HCT116 (cell line): ENCODE measurements around the gene SNX1. TPM values are rescaled to one million over a fixed set of nuclear protein-coding genes. Genes with fewer than 3 reads are reported as not detected.

Source experiments
- ATAC-seq: fragments of 200-7000 bp; cut with Tn5 transposase; 2 replicates; pipeline ENCODE4 v1.9.1; 2020; ENCODE audit warnings: mild to moderate bottlenecking, moderate library complexity
- BruUV-seq: library from RNA; stranded (reverse); fragments of 400-500 nt; replicated peaks from 2 replicates; lab custom pipeline; 2021; lab: Mats Ljungman, UMichigan
- CTCF ChIA-PET: fragments of 300-600 bp; sonication (Branson Sonifier 250); formaldehyde crosslinking; loops from one replicate; lab custom pipeline; 2021; ENCODE audit warnings: antibody characterized with exemption; lab: Charles Lee
- POLR2A ChIA-PET: fragments of 300-600, 350-600 bp; sonication (Branson Sonifier 250); formaldehyde crosslinking; loops from one replicate; lab custom pipeline; 2021; ENCODE audit warnings: antibody characterized with exemption; lab: Charles Lee
- RAD21 ChIA-PET, 2 experiments: fragments of 300-600 bp; sonication (Branson Sonifier 250); formaldehyde crosslinking; loops; one replicate each; lab custom pipeline; 2023; ENCODE audit warnings: low total read pairs in 2 of 2; ENCODE audit not compliant: uncharacterized antibody in 2 of 2, unreplicated experiment in 2 of 2, low non-redundant PET in 1 of 2; lab: Charles Lee
- DNase-seq: peaks from one replicate; pipeline ENCODE4 v3.0.0-alpha.2; 2010; ENCODE audit warnings: low read depth, low spot score
- H2AFZ ChIP-seq: fragments of 200-600 bp; shearing (Covaris generic), sonication (generic); 2 replicates; pipeline ENCODE4 v1.6.1; 2017; ENCODE audit warnings: low read depth, mixed run types, mixed read lengths, antibody characterized with exemption, low read length; ENCODE audit not compliant: poor library complexity, severe bottlenecking
- H3K27ac ChIP-seq: 2 replicates; pipeline ENCODE4 v1.5.1; 2012; ENCODE audit warnings: low read depth, low read length
- H3K27me3 ChIP-seq: fragments of 200-600 bp; sonication (generic); 2 replicates; pipeline ENCODE4 v1.6.1; 2016; ENCODE audit warnings: mixed run types, low read length, mixed read lengths; ENCODE audit not compliant: insufficient read depth
- H3K36me3 ChIP-seq, 2 experiments: fragments of 200-500 bp in 1 of 2; fragments of 200-600 bp in 1 of 2; sonication (Bioruptor generic) in 1 of 2; sonication (generic) in 1 of 2; 2 replicates each; pipeline versions ENCODE4 v1.5.1 to v1.6.1; 2014 to 2016; ENCODE audit warnings: low read length in 2 of 2, inconsistent platforms in 1 of 2, mixed read lengths in 1 of 2, mixed run types in 1 of 2; ENCODE audit not compliant: insufficient read depth in 2 of 2, control insufficient read depth in 1 of 2
- H3K4me1 ChIP-seq, 2 experiments: fragments of 200-600 bp in 1 of 2; sonication (generic) in 1 of 2; 2 replicates each; pipeline versions ENCODE4 v1.5.1 to v1.6.1; 2012 to 2017; ENCODE audit warnings: low read length in 2 of 2, inconsistent platforms in 1 of 2, mild to moderate bottlenecking in 1 of 2, mixed read lengths in 1 of 2, mixed run types in 1 of 2, moderate library complexity in 1 of 2; ENCODE audit not compliant: insufficient read depth in 2 of 2, control insufficient read depth in 1 of 2
- H3K4me2 ChIP-seq: fragments of 200-600 bp; sonication (generic); 2 replicates; pipeline ENCODE4 v1.6.1; 2017; ENCODE audit warnings: mixed run types, low read length, mixed read lengths
- H3K4me3 ChIP-seq, 2 experiments: fragments of 200-600 bp in 1 of 2; sonication (generic) in 1 of 2; replicated peaks in 1 of 2; 2 replicates each; pipeline ENCODE4 v1.5.1; 2011 to 2016; ENCODE audit warnings: low read length in 2 of 2, control low read depth in 1 of 2, low read depth in 1 of 2, mild to moderate bottlenecking in 1 of 2, mixed read lengths in 1 of 2, mixed run types in 1 of 2
- H3K79me2 ChIP-seq: fragments of 200-600 bp; sonication (generic); 2 replicates; pipeline ENCODE4 v1.6.1; 2017; ENCODE audit warnings: mild to moderate bottlenecking, mixed run types, low read length, moderate library complexity, mixed read lengths; ENCODE audit not compliant: insufficient read depth
- H3K9ac ChIP-seq: fragments of 200-600 bp; sonication (generic); 2 replicates; pipeline ENCODE4 v1.6.1; 2016; ENCODE audit warnings: low read length, mixed read lengths
- H3K9me2 ChIP-seq: fragments of 200-600 bp; sonication (generic), shearing (Covaris generic); 2 replicates; pipeline ENCODE4 v1.6.1; 2017; ENCODE audit warnings: mixed run types, mild to moderate bottlenecking, moderate library complexity; ENCODE audit not compliant: insufficient read depth
- H3K9me3 ChIP-seq, 2 experiments: fragments of 200-500 bp in 1 of 2; fragments of 200-600 bp in 1 of 2; sonication (Bioruptor generic) in 1 of 2; sonication (generic) in 1 of 2; 2 replicates each; pipeline ENCODE4 v1.6.1; 2014 to 2017; ENCODE audit warnings: low read length in 2 of 2, mixed read lengths in 2 of 2, inconsistent platforms in 1 of 2, low read depth in 1 of 2, mild to moderate bottlenecking in 1 of 2, mixed run types in 1 of 2, moderate library complexity in 1 of 2; ENCODE audit not compliant: control insufficient read depth in 1 of 2, insufficient read depth in 1 of 2
- H4K20me1 ChIP-seq: fragments of 200-600 bp; sonication (generic), shearing (Covaris generic); 2 replicates; pipeline ENCODE4 v1.6.1; 2017; ENCODE audit warnings: mixed run types, mild to moderate bottlenecking, moderate library complexity; ENCODE audit not compliant: insufficient read depth
- JUND ChIP-seq: IDR thresholded peaks from 2 replicates; pipeline ENCODE4 v1.6.1; 2012
- TCF7L2 ChIP-seq: IDR thresholded peaks from 2 replicates; pipeline ENCODE4 v1.7.0; 2011; ENCODE audit warnings: borderline replicate concordance, inconsistent platforms; ENCODE audit not compliant: insufficient read depth, insufficient read length; ENCODE audit errors: extremely low read depth
- ZNF274 ChIP-seq: fragments of 200-500 bp; sonication (Bioruptor generic); IDR thresholded peaks from 2 replicates; pipeline ENCODE4 v1.6.1; 2014; ENCODE audit warnings: mild to moderate bottlenecking, low read depth, low read length, inconsistent platforms
- intact Hi-C: fragments of 100-400 bp; cut with micrococcal nuclease; formaldehyde crosslinking; loops from 2 replicates; pipeline ENCODE4 v1.10.0; 2022
- total RNA-seq: library from RNA; stranded (reverse); gene quantifications from one replicate; pipeline ENCODE4 v1.2.1, GENCODE V29; 2021; ENCODE audit not compliant: unreplicated experiment
- TF ChIP-seq, protein P1 (sequence below): IDR thresholded peaks from 2 replicates; pipeline ENCODE4 v1.6.1; 2012; ENCODE audit warnings: low read depth

The SNX1 gene
- total RNA-seq, 1 experiment from 2014 or later: 91.9 TPM

- Histone ChIP-seq H3K9me3 (no peaks in the 10 kb centered on the region), H3K36me3 (peaks cover 0 to 3% of the 10 kb centered on the region in 2 experiments; a peak in 1 of 4 replicates), H4K20me1 (no peaks in the 10 kb centered on the region), H3K79me2 (peaks cover 15% of the 10 kb centered on the region), H3K4me3 (no peak overlapping the region), H3K9me2 (no peaks in the 10 kb centered on the region), H3K27me3 (no peaks in the 10 kb centered on the region), H3K9ac (no peak overlapping the region), H2AFZ (no peak overlapping the region), H3K27ac (no peak overlapping the region), H3K4me1 (peaks cover 4 to 14% of the 10 kb centered on the region in 2 experiments; a peak in 3 of 4 replicates), H3K4me2 (no peak overlapping the region)
- TF ChIP-seq, protein P1, sequence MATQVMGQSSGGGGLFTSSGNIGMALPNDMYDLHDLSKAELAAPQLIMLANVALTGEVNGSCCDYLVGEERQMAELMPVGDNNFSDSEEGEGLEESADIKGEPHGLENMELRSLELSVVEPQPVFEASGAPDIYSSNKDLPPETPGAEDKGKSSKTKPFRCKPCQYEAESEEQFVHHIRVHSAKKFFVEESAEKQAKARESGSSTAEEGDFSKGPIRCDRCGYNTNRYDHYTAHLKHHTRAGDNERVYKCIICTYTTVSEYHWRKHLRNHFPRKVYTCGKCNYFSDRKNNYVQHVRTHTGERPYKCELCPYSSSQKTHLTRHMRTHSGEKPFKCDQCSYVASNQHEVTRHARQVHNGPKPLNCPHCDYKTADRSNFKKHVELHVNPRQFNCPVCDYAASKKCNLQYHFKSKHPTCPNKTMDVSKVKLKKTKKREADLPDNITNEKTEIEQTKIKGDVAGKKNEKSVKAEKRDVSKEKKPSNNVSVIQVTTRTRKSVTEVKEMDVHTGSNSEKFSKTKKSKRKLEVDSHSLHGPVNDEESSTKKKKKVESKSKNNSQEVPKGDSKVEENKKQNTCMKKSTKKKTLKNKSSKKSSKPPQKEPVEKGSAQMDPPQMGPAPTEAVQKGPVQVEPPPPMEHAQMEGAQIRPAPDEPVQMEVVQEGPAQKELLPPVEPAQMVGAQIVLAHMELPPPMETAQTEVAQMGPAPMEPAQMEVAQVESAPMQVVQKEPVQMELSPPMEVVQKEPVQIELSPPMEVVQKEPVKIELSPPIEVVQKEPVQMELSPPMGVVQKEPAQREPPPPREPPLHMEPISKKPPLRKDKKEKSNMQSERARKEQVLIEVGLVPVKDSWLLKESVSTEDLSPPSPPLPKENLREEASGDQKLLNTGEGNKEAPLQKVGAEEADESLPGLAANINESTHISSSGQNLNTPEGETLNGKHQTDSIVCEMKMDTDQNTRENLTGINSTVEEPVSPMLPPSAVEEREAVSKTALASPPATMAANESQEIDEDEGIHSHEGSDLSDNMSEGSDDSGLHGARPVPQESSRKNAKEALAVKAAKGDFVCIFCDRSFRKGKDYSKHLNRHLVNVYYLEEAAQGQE: no peak
- TF ChIP-seq JUND (no peak), ZNF274 (no peak), TCF7L2 (no peak)
- intact Hi-C loops: no loop called here
- BruUV-seq: no TSS peak
- ChIA-PET CTCF (interaction anchor here (0.7 to 0.9 kb wide), 2 partner anchors 10 to 561 kb away, joined by 3 read pairs; no protein-coding TSS in a partner anchor), POLR2A (no interaction called here), RAD21 (interaction anchor here in 1 of 2 experiments (0.6 kb wide), 1 partner anchor 42 kb away, joined by 3 read pairs; no protein-coding TSS in a partner anchor)
- ATAC-seq: no peak
- DNase-seq: no peak
These were observed 70.5 kb downstream of the SNX1 start for GRCh38 chr15:64166102-64166890.
